H7 (cell line): ENCODE results near the gene PBRM1. TPM values are rescaled to one million over a fixed set of nuclear protein-coding genes. Genes with fewer than 3 reads are reported as not detected.

Source experiments
- DNase-seq: peaks from one replicate; pipeline ENCODE4 v3.0.0; 2012
- H3K27me3 ChIP-seq: 2 replicates; pipeline ENCODE4 v1.6.0; 2011; ENCODE audit warnings: mild to moderate bottlenecking, low read length; ENCODE audit not compliant: control insufficient read depth, insufficient read depth
- H3K36me3 ChIP-seq: replicated peaks from 2 replicates; pipeline ENCODE4 v1.5.1; 2011; ENCODE audit warnings: low read length; ENCODE audit not compliant: control insufficient read depth, insufficient read depth
- H3K4me3 ChIP-seq: 2 replicates; pipeline ENCODE4 v1.5.1; 2011; ENCODE audit warnings: low read depth, mild to moderate bottlenecking, control low read depth, low read length, moderate library complexity; ENCODE audit not compliant: insufficient read depth
- total RNA-seq: library from RNA; depleted of rRNA; stranded (reverse); fragments of >200 nt; shearing (Covaris generic); gene quantifications from 2 replicates; pipeline ENCODE4 v1.2.3, GENCODE V29; 2014; rRNA removed

Gene PBRM1
- total RNA-seq, 1 experiment from 2014 or later: 29.1 TPM

GRCh38 chr3:52502001-52502400, 183.7 kb downstream of the PBRM1 start:
- Histone ChIP-seq H3K36me3 (no peaks in the 10 kb centered on the region), H3K4me3 (no peak overlapping the region), H3K27me3 (no peaks in the 10 kb centered on the region)
- no peak for DNase-seq

- no peak for DNase-seq
- H3K4me3 ChIP-seq: no peak overlapping the region
- no peaks in the 10 kb centered on the region for H3K36me3 ChIP-seq
- H3K27me3 ChIP-seq: no peaks in the 10 kb centered on the region
These were observed 184.7 kb downstream of the PBRM1 start for GRCh38 chr3:52501046-52501445.

- DNase-seq: no peak
- Histone ChIP-seq H3K27me3 (no peaks in the 10 kb centered on the region), H3K36me3 (no peaks in the 10 kb centered on the region), H3K4me3 (no peak overlapping the region)
These were observed 187.3 kb downstream of the PBRM1 start for GRCh38 chr3:52498137-52499054.

GRCh38 chr3:52495777-52496602, 189.7 kb downstream of the PBRM1 start:
- no peak for DNase-seq
- no peaks in the 10 kb centered on the region for H3K27me3 ChIP-seq
- H3K4me3 ChIP-seq: no peak overlapping the region
- H3K36me3 ChIP-seq: peaks cover 3% of the 10 kb centered on the region

Other genes with a start within 250 kb of the PBRM1 start
- gene SEMA3G, start 240.8 kb downstream of the PBRM1 start, total RNA-seq: 1.1 and 2.2 TPM in 2 replicates
- 4.2 and 7.2 TPM in 2 replicates for gene TNNC1, start 231.9 kb downstream of the PBRM1 start, total RNA-seq
- 51.1 and 70.7 TPM in 2 replicates for gene NISCH, start 230.3 kb downstream of the PBRM1 start, total RNA-seq
- 0.52 and 1.3 TPM in 2 replicates for gene STAB1, start 190.6 kb downstream of the PBRM1 start, total RNA-seq
- gene NT5DC2, start 152.1 kb downstream of the PBRM1 start, total RNA-seq: 302 and 311 TPM in 2 replicates
- gene UQCC5, start 149.3 kb downstream of the PBRM1 start, total RNA-seq: 17.0 and 21.5 TPM in 2 replicates
- gene GNL3, start 119 bp upstream of the PBRM1 start, total RNA-seq: 148 and 237 TPM in 2 replicates
- gene GLT8D1, start 19.9 kb upstream of the PBRM1 start, total RNA-seq: 48.2 and 65.7 TPM in 2 replicates
- gene SPCS1, start 20.2 kb upstream of the PBRM1 start, total RNA-seq: 84.5 and 85.3 TPM in 2 replicates
- 26.2 and 36.5 TPM in 2 replicates for gene NEK4, start 85.0 kb upstream of the PBRM1 start, total RNA-seq
- not detected in 2 replicates for gene ITIH1, start 91.7 kb upstream of the PBRM1 start, total RNA-seq
- gene ITIH3, start 108.9 kb upstream of the PBRM1 start, total RNA-seq: not detected in 2 replicates
- 0.14 TPM in 1 of 2 replicates, not detected in the other for gene ITIH4, start 144.8 kb upstream of the PBRM1 start, total RNA-seq
- gene MUSTN1, start 149.1 kb upstream of the PBRM1 start, total RNA-seq: 0.63 and 0.97 TPM in 2 replicates
- gene STIMATE, start 211.6 kb upstream of the PBRM1 start, total RNA-seq: 10.9 and 19.3 TPM in 2 replicates